A549 (cell line): ENCODE data around the gene RHBG.

ENCODE experiments used
- GATA3 ChIP-seq: IDR thresholded peaks from 2 replicates; pipeline ENCODE4 v1.6.1; 2012; ENCODE audit warnings: borderline replicate concordance
- POLR2A ChIP-seq: IDR thresholded peaks from 2 replicates; pipeline ENCODE4 v1.6.1; 2012; ENCODE audit warnings: mild to moderate bottlenecking, low read length

DNA sequence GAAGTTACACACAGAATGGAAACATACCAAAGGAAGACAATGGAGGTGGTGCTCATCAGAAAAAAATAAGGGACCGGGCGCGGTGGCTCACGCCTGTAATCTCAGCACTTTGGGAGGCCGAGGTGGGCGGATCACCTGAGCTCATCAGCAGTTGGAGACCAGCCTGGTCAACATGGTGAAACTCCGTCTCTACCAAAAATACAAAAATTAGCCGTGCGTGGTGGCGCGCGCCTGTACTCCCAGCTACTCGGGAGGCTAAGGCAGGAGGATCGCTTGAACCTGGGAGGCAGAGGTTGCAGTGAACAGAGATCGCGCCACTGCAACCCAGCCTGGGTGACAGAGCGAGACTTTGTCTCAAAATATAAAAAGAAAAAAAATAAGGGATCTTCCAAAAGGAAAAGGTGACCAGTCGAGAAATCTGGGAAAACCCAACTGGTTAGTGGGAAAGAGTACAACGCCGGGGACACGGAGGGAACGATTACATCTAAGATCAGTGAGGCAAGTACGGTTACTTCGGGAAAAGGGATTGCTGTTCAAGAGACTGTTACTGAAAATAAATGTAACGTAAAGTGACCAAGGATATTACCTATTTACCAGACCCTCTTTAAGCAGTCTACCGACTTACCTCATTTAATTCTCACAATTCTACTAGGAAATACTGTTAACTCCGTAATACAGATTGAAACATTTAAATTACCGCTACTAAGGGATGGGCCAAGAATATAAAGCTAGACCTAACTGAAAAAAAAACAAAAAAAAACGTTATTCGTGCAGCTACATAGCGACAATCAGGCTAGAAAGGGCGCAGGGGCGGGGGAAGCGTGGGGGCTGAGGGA lies 31.7 kb upstream of the RHBG start:
- no peak for TF ChIP-seq POLR2A
- TF ChIP-seq GATA3 = no peak
